Stimulated activated CD4-positive, alpha-beta T cell treated with anti-CD3 and anti-CD28 coated beads, TNF-alpha, amount 100 ng/mL, for 48 hours (primary cell): Measurements from ENCODE around the gene LRFN4.

ENCODE experiments used
- DNase-seq, 3 donors: peaks; one replicate each; pipeline ENCODE4 v3.0.0-alpha.2; 2020; ENCODE audit warnings: low read depth in 3 of 3

Gene LRFN4

GRCh38 chr11:66889960-66890359 lies 33.1 kb downstream of the LRFN4 start:
- no peak for DNase-seq

DNA sequence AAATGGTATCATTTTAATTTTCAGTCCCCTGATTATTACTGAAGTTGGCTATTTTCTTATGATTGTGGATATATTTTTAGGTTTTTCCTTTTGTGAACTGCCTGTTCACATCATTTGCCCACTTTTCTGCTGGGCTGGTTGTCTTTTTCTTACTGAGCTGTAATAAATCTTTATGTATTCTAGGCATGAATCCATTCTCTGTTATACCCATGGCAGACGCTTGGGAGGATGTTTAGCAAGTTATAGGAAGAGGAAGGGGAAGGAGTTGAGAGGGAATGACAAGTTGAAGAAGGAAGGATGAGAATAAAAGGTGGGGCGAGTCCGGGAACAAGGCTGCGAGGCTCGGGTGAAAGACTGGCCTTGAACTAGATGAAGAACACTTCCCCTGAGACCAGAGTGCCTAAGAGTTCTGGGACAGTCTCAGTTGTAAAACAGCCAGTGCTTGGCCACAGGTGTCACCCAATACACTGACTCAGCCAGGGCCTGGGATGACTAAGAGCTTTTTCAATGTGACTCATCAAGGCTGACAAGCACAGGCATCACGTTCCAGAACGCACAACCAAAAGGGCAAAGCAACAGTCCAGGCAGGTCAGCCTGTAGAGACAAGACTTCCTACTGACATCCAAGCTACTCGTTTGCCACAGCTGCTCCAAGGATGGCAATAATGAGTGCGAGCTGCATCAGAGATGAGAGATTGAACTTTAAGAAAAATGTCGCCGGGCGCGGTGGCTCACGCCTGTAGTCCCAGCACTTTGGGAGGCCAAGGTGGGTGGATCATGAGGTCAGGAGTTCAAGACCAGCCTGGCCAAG lies 35.2 kb downstream of the LRFN4 start:
- DNase-seq: peak; percentile 45 to 68 (median 62)

GRCh38 chr11:66892911-66893310 lies 36.0 kb downstream of the LRFN4 start:
- no peak for DNase-seq

- DNase-seq: no peak
Observed at GRCh38 chr11:66894141-66894540, 37.3 kb downstream of the LRFN4 start.

- no peak for DNase-seq
Observed at GRCh38 chr11:66901964-66902390, 45.1 kb downstream of the LRFN4 start.

GRCh38 chr11:66902486-66903177 lies 45.8 kb downstream of the LRFN4 start:
- DNase-seq: no peak

- DNase-seq: no peak
Observed at GRCh38 chr11:66904055-66904454, 47.2 kb downstream of the LRFN4 start.

DNA sequence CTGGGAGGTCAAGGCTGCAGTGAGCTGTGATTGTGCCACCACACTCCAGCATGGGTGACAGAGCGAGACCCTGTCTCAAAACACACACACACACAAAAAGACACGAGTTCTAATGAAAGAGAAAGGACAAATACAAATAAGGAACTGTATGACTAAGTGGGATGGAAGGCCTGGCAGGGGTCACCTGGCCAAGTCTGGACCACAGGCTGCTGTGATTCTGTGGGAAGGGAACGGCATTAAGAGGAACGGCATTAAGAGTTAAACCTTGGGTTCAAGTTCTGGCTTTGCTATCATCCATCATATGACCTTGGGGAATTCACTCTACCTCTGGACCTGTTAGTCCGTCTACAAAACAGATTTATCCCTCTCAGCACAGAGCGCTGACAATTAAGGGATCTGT lies 47.7 kb downstream of the LRFN4 start:
- no peak for DNase-seq

- DNase-seq: no peak
Observed at GRCh38 chr11:66904981-66905521, 48.2 kb downstream of the LRFN4 start.

- DNase-seq: no peak
Observed at GRCh38 chr11:66905631-66906030, 48.8 kb downstream of the LRFN4 start.

DNA sequence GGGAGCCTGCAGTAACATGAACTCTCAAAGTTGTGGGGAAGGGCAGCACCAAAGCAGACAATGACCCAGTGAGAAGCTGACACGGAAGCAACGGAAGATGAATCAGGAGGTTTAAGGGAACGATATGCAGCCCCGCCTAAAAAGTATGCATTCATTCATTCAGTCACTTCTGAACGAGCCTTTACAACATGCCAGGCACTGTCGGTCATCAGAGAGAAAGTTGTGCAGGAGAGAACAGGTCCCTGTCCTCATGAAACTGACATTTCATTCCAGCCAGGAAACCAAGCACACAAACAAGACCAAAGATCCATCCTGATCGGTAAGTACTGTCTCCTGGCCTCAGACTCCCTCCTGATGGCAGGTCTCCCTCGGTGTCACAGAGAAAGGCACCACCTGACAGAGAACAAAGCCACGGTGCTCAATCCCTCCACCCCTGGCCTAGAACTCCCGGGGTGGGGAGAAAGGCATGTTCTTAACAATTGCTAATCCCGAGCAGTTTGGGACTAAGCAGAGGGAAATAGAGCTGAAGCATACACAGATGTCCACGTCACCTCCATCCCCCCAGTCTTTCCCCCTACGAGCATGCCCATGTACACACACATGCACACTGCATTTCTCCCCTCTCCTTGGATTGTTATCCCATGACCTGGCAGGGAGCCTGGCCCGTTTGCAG lies 49.3 kb downstream of the LRFN4 start:
- DNase-seq: no peak

DNA sequence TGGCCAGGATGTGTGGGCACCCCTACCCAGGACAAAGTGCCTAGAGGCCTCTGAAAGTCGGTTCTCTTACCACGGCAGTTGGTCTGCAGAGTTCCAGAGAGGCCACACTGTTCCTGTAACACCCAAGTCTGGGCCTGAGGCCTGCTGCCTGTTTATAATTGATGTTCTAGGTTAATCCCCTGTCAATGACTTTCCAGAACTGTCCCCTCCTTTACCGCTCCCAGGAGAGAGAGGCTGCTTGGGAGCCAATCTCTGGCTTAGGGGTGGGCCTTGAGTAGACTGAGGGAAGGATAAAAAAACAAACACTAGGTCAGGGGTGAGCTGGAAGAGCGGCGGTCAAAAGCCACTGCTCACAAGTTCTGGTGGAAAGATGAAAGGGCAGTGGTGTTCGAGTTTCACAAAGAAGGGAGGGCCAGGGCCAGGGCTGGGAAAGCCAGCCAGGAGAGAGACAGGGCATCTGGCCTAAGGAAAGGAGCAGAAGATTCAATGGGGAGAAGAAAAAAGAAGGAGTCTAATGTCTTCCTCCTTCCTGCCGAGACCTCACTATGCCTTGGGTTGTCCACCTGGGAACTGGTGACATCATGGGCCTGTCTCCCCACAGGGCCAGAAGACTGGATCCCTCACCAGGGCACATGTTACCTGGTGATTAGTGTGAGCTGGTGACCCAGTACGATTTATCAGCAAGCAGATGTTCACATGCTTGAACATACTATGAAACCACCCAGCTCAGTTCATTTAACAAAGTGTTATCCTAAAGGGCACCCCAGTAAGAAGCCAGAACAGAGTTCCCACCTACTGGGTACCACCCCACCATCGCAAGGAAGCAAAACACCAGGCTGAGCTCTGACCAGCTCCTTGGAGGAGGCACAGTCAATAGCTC lies 51.1 kb downstream of the LRFN4 start:
- DNase-seq: no peak

DNA sequence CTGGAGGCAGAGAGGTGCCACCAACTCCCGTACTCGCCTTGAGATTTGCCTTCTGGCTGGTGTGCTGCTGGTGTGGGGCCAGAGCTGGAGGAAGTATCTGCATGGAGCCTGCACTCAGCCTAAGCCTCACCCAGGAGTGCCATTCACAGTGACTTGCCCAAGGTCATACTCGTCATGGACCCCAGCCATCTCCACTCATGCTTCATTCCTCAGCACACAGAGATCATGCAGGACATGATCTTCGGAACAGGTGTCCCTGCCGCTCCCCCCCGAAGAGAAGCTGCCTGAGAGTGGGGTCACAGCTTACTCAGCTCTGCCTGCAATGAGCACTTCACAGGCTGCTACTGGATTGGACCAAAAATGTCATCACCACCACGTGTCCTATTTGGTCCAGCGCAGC lies 52.3 kb downstream of the LRFN4 start:
- no peak for DNase-seq

GRCh38 chr11:66910016-66910415 lies 53.2 kb downstream of the LRFN4 start:
- DNase-seq: no peak
